Fibroblast of lung (primary cell): ENCODE measurements around the gene MCF2L2. TPM values are rescaled to one million over a fixed set of nuclear protein-coding genes. Genes with fewer than 3 reads are reported as not detected.

ENCODE experiments used
- DNase-seq, 2 donors: peaks; one replicate each; pipeline versions ENCODE4 v3.0.0 to v3.0.0-alpha.2; 2010; ENCODE audit warnings: low read depth in 2 of 2
- H2AFZ ChIP-seq: 2 replicates; pipeline ENCODE4 v1.5.1; 2012; ENCODE audit warnings: low read length, control low read depth, inconsistent platforms
- H3K27ac ChIP-seq: 2 replicates; pipeline ENCODE4 v1.5.1; 2011; ENCODE audit warnings: low read length, control low read depth; ENCODE audit not compliant: insufficient read depth
- H3K27me3 ChIP-seq: 2 replicates; pipeline ENCODE4 v1.5.1; 2011; ENCODE audit warnings: mild to moderate bottlenecking, low read length; ENCODE audit not compliant: control insufficient read depth, insufficient read depth
- H3K36me3 ChIP-seq: 2 replicates; pipeline ENCODE4 v1.5.1; 2011; ENCODE audit warnings: low read length; ENCODE audit not compliant: control insufficient read depth, insufficient read depth
- H3K4me1 ChIP-seq: 2 replicates; pipeline ENCODE4 v1.5.1; 2011; ENCODE audit warnings: low read length; ENCODE audit not compliant: control insufficient read depth, insufficient read depth; ENCODE audit errors: extremely low read depth
- H3K4me2 ChIP-seq: 2 replicates; pipeline ENCODE4 v1.5.1; 2011; ENCODE audit warnings: low read length, control low read depth; ENCODE audit not compliant: insufficient read depth; ENCODE audit errors: extremely low read depth
- H3K4me3 ChIP-seq, 4 experiments: fragments of 200-600 bp in 1 of 4; sonication (generic) in 1 of 4; replicated peaks in 1 of 4; 2 replicates each; pipeline ENCODE4 v1.5.1; 2011 to 2016; ENCODE audit warnings: low read length in 4 of 4, low read depth in 3 of 4, mild to moderate bottlenecking in 3 of 4, control low read depth in 2 of 4, inconsistent platforms in 1 of 4, mixed read lengths in 1 of 4; ENCODE audit not compliant: insufficient read depth in 1 of 4; ENCODE audit errors: control extremely low read depth in 1 of 4
- H3K79me2 ChIP-seq: 2 replicates; pipeline ENCODE4 v1.5.1; 2012; ENCODE audit warnings: mild to moderate bottlenecking, low read length, inconsistent platforms; ENCODE audit not compliant: control insufficient read depth, insufficient read depth
- H3K9ac ChIP-seq: 2 replicates; pipeline ENCODE4 v1.5.1; 2011; ENCODE audit warnings: mild to moderate bottlenecking, low read length, control low read depth; ENCODE audit not compliant: insufficient read depth
- H3K9me3 ChIP-seq: 2 replicates; pipeline ENCODE4 v1.5.1; 2012; ENCODE audit warnings: low read depth, low read length; ENCODE audit not compliant: control insufficient read depth, insufficient read depth
- H4K20me1 ChIP-seq: 2 replicates; pipeline ENCODE4 v1.5.1; 2011; ENCODE audit warnings: low read length; ENCODE audit not compliant: control insufficient read depth, insufficient read depth; ENCODE audit errors: extremely low read depth
- EZH2 ChIP-seq: IDR thresholded peaks from 2 replicates; pipeline ENCODE4 v1.5.1; 2012; ENCODE audit warnings: low read length, control low read depth, mild to moderate bottlenecking; ENCODE audit errors: missing control alignments
- polyA plus RNA-seq, 2 donors: library from polyadenylated mRNA; depleted of rRNA in 1 of 2; stranded (reverse) in 1 of 2; unstranded in 1 of 2; fragments of >200 nt; gene quantifications; 2 replicates each; pipeline ENCODE4 v1.2.1, GENCODE V29; 2011 to 2012; ENCODE audit warnings: missing spikeins in 1 of 2
- total RNA-seq: library from RNA; depleted of rRNA; stranded (reverse); fragments of >200 nt; gene quantifications from 2 replicates; pipeline ENCODE4 v1.2.1, GENCODE V29; 2014
- TF ChIP-seq, protein P1 (sequence below), 2 donors: IDR thresholded peaks in 1 of 2; conservative IDR thresholded peaks in 1 of 2; 1 replicate in 1 of 2; 2 replicates in 1 of 2; pipeline ENCODE4 v1.5.1; 2011 to 2012; ENCODE audit warnings: low read length in 2 of 2, control low read depth in 1 of 2, inconsistent platforms in 1 of 2, low read depth in 1 of 2, mild to moderate bottlenecking in 1 of 2

MCF2L2 gene
- total and polyA plus RNA-seq, 2 donors (not counting 1 experiment from before 2014, with no cell fraction given) = under 0.01 to 0.08 TPM

- Histone ChIP-seq H2AFZ (no peak overlapping the region), H3K4me3 (no peak overlapping the region), H3K36me3 (no peaks in the 10 kb centered on the region), H3K9me3 (no peaks in the 10 kb centered on the region), H3K27ac (no peak overlapping the region), H3K9ac (no peak overlapping the region), H3K27me3 (no peaks in the 10 kb centered on the region), H3K4me1 (no peaks in the 10 kb centered on the region), H3K79me2 (no peaks in the 10 kb centered on the region), H3K4me2 (no peak overlapping the region), H4K20me1 (no peaks in the 10 kb centered on the region)
- no peak for DNase-seq
- TF ChIP-seq, protein P1, sequence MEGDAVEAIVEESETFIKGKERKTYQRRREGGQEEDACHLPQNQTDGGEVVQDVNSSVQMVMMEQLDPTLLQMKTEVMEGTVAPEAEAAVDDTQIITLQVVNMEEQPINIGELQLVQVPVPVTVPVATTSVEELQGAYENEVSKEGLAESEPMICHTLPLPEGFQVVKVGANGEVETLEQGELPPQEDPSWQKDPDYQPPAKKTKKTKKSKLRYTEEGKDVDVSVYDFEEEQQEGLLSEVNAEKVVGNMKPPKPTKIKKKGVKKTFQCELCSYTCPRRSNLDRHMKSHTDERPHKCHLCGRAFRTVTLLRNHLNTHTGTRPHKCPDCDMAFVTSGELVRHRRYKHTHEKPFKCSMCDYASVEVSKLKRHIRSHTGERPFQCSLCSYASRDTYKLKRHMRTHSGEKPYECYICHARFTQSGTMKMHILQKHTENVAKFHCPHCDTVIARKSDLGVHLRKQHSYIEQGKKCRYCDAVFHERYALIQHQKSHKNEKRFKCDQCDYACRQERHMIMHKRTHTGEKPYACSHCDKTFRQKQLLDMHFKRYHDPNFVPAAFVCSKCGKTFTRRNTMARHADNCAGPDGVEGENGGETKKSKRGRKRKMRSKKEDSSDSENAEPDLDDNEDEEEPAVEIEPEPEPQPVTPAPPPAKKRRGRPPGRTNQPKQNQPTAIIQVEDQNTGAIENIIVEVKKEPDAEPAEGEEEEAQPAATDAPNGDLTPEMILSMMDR (conservative IDR thresholded peaks at IDR 0.05 in 1 of 2, IDR thresholded peaks at IDR 0.05 in 1 of 2; ENCODE audit: low read depth in 1 of 2, low read length in 2 of 2) = no peak
- TF ChIP-seq EZH2 = no peak
Measured at GRCh38 chr3:183226333-183226890, 202.0 kb downstream of the MCF2L2 start.

GRCh38 chr3:183224180-183224970 lies 204.0 kb downstream of the MCF2L2 start:
- no peak for TF ChIP-seq EZH2
- TF ChIP-seq, protein P1 (conservative IDR thresholded peaks at IDR 0.05 in 1 of 2, IDR thresholded peaks at IDR 0.05 in 1 of 2; ENCODE audit: low read depth in 1 of 2, low read length in 2 of 2) = no peak

DNA sequence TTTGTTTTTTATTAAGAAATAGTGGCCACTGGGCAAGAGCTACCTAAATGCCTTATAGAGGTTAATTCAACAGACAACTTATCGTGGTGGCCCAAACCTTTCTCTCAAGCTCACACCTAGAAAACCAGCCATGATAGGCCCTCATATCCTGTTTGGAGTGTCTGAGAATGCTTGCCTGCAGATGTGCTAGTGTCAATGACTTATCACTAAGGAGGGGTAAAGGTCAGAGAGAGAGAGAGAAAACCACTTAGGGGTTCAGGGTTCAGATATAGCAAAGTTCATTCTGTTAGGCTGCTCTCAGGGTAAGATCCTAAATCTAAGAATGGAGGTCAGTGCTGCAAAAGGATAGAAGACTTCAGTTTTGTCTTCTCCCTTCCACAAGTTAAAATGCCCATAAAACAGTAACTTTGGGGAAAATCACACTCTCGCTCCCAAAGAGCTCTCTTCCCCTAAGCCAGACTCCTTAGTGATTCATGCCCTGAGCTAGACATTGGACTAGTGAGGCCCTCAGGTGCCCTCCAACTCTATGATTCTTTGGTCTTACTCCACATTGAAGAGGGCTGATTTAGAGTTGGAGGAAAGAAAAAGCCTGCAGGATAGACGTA lies 205.7 kb downstream of the MCF2L2 start:
- no peak for DNase-seq
- Histone ChIP-seq H3K9me3 (no peaks in the 10 kb centered on the region), H3K79me2 (no peaks in the 10 kb centered on the region), H4K20me1 (no peaks in the 10 kb centered on the region), H3K9ac (no peak overlapping the region), H2AFZ (no peak overlapping the region), H3K36me3 (no peaks in the 10 kb centered on the region), H3K4me1 (no peaks in the 10 kb centered on the region), H3K4me2 (no peak overlapping the region), H3K27ac (no peak overlapping the region), H3K27me3 (no peaks in the 10 kb centered on the region), H3K4me3 (no peak overlapping the region)
- TF ChIP-seq, protein P1 (conservative IDR thresholded peaks at IDR 0.05 in 1 of 2, IDR thresholded peaks at IDR 0.05 in 1 of 2; ENCODE audit: low read depth in 1 of 2, low read length in 2 of 2) = no peak
- no peak for TF ChIP-seq EZH2

More at GRCh38 chr3:183224180-183224970, 204.0 kb downstream of the MCF2L2 start:
- Histone ChIP-seq H3K27me3 (no peaks in the 10 kb centered on the region), H3K9me3 (no peaks in the 10 kb centered on the region), H3K4me3 (no peak overlapping the region), H4K20me1 (no peaks in the 10 kb centered on the region), H3K36me3 (no peaks in the 10 kb centered on the region), H3K79me2 (no peaks in the 10 kb centered on the region), H2AFZ (no peak overlapping the region), H3K9ac (no peak overlapping the region), H3K4me1 (no peaks in the 10 kb centered on the region), H3K27ac (no peak overlapping the region), H3K4me2 (no peak overlapping the region)
- DNase-seq = no peak
